Kidney capillary endothelial cell (primary cell): ENCODE measurements around the gene BAHD1.
"Not testable (repeated sequence)": the region's sequence is repeated elsewhere in the genome, so short reads cannot be mapped to it uniquely, and the experiment has no call there.

ENCODE experiments used
- DNase-seq: peaks from one replicate; pipeline ENCODE4 v3.0.0-alpha.2; 2018; ENCODE audit warnings: low spot score

The BAHD1 gene

GRCh38 chr15:40445421-40445922, 4.7 kb downstream of the BAHD1 start:
- no peak for DNase-seq

- DNase-seq: no peak
Observed at GRCh38 chr15:40446144-40446543, 5.4 kb downstream of the BAHD1 start.

GRCh38 chr15:40448354-40448753, 7.6 kb downstream of the BAHD1 start:
- no peak for DNase-seq

GRCh38 chr15:40449275-40449674, 8.5 kb downstream of the BAHD1 start:
- no peak for DNase-seq

- DNase-seq: no peak
Observed at GRCh38 chr15:40450047-40450446, 9.3 kb downstream of the BAHD1 start.

GRCh38 chr15:40451527-40452158, 10.9 kb downstream of the BAHD1 start:
- DNase-seq: no peak

GRCh38 chr15:40452296-40453090, 11.7 kb downstream of the BAHD1 start:
- DNase-seq: no peak

- not testable (repeated sequence) for DNase-seq
Observed at GRCh38 chr15:40453941-40454340, 13.2 kb downstream of the BAHD1 start.

GRCh38 chr15:40454904-40455391, 14.2 kb downstream of the BAHD1 start:
- no peak for DNase-seq

GRCh38 chr15:40456299-40456712, 15.6 kb downstream of the BAHD1 start:
- no peak for DNase-seq

GRCh38 chr15:40456738-40457137, 16.0 kb downstream of the BAHD1 start:
- DNase-seq: no peak

- no peak for DNase-seq
Observed at GRCh38 chr15:40458495-40459371, 18.0 kb downstream of the BAHD1 start.

- no peak for DNase-seq
Observed at GRCh38 chr15:40459391-40460015, 18.8 kb downstream of the BAHD1 start.

GRCh38 chr15:40460404-40460803, 19.7 kb downstream of the BAHD1 start:
- DNase-seq: no peak

GRCh38 chr15:40461958-40462357, 21.2 kb downstream of the BAHD1 start:
- DNase-seq: no peak

GRCh38 chr15:40463279-40463678, 22.5 kb downstream of the BAHD1 start:
- DNase-seq: no peak

GRCh38 chr15:40463886-40464545, 23.3 kb downstream of the BAHD1 start:
- no peak for DNase-seq

- DNase-seq: no peak
Observed at GRCh38 chr15:40464595-40465185, 23.9 kb downstream of the BAHD1 start.

- DNase-seq: no peak
Observed at GRCh38 chr15:40465939-40466338, 25.2 kb downstream of the BAHD1 start.

- DNase-seq: no peak
Observed at GRCh38 chr15:40466426-40467260, 25.9 kb downstream of the BAHD1 start.
